GM21526 (cell line): ENCODE data around the gene LRRC59.
A peak's percentile ranks its signal among the peaks of the same experiment; 100 is the strongest.
"Not testable (repeated sequence)": the region's sequence is repeated elsewhere in the genome, so short reads cannot be mapped to it uniquely, and the experiment has no call there.

Source experiments
- ATAC-seq: cut with Tn5 transposase; IDR thresholded peaks from one replicate; pipeline ENCODE4 v1.9.1; 2021; ENCODE audit warnings: moderate library complexity; ENCODE audit not compliant: unreplicated experiment, low FRiP score

Gene LRRC59

GRCh38 chr17:50348522-50349242, 48.6 kb downstream of the LRRC59 start:
- no peak for ATAC-seq

GRCh38 chr17:50347894-50348291, 49.4 kb downstream of the LRRC59 start:
- ATAC-seq: no peak

- ATAC-seq: no peak
Measured at GRCh38 chr17:50347117-50347893, 50.0 kb downstream of the LRRC59 start.

- peak; percentile 52 for ATAC-seq
Measured at GRCh38 chr17:50346313-50347116, 50.8 kb downstream of the LRRC59 start.

GRCh38 chr17:50345432-50346312, 51.7 kb downstream of the LRRC59 start, which contains the start of gene XYLT2:
XYLT2 (plus strand) TSS chr17:50346126; CDS start chr17:50346141, 15 bp downstream.
- ATAC-seq: peak; percentile 53

GRCh38 chr17:50344731-50345365, 52.5 kb downstream of the LRRC59 start:
- ATAC-seq: no peak

- ATAC-seq: no peak
Measured at GRCh38 chr17:50339381-50339780, 57.9 kb downstream of the LRRC59 start.

- no peak for ATAC-seq
Measured at GRCh38 chr17:50338645-50339044, 58.7 kb downstream of the LRRC59 start.

GRCh38 chr17:50337956-50338355, 59.4 kb downstream of the LRRC59 start:
- no peak for ATAC-seq

- ATAC-seq: not testable (repeated sequence)
Measured at GRCh38 chr17:50333291-50334057, 63.8 kb downstream of the LRRC59 start.

- no peak for ATAC-seq
Measured at GRCh38 chr17:50332196-50332595, 65.1 kb downstream of the LRRC59 start.
